HG03103 (cell line): ENCODE results near the gene ALDH5A1.

ENCODE experiments used
- ATAC-seq: cut with Tn5 transposase; IDR thresholded peaks from one replicate; pipeline ENCODE4 v1.9.1; 2021; ENCODE audit warnings: low read depth; ENCODE audit not compliant: unreplicated experiment

ALDH5A1 gene

GRCh38 chr6:24564081-24564480 is 69.3 kb downstream of the ALDH5A1 start:
- no peak for ATAC-seq

- no peak for ATAC-seq
Measured at GRCh38 chr6:24565196-24565595, 70.4 kb downstream of the ALDH5A1 start.

GRCh38 chr6:24566020-24566767 is 71.4 kb downstream of the ALDH5A1 start:
- no peak for ATAC-seq

- ATAC-seq, result no peak
Measured at GRCh38 chr6:24568683-24569082, 73.9 kb downstream of the ALDH5A1 start.

GRCh38 chr6:24569811-24570210 is 75.0 kb downstream of the ALDH5A1 start:
- ATAC-seq, result no peak

- ATAC-seq, result no peak
Measured at GRCh38 chr6:24571361-24571760, 76.6 kb downstream of the ALDH5A1 start.

GRCh38 chr6:24574809-24575208 is 80.0 kb downstream of the ALDH5A1 start:
- ATAC-seq, result peak; percentile 97

GRCh38 chr6:24576447-24576846 is 81.7 kb downstream of the ALDH5A1 start:
- no peak for ATAC-seq

- ATAC-seq, result peak; percentile 74
Measured at GRCh38 chr6:24581084-24581669, 86.4 kb downstream of the ALDH5A1 start.

GRCh38 chr6:24583463-24584381 is 89.0 kb downstream of the ALDH5A1 start:
- ATAC-seq, result peak; percentile 73

- ATAC-seq, result no peak
Measured at GRCh38 chr6:24584382-24584720, 89.6 kb downstream of the ALDH5A1 start.
